HEK293 (cell line): ENCODE results near the gene ROM1.

ENCODE experiments used
- HIC1 ChIP-seq: fragments of 450-650 bp; formaldehyde crosslinking; IDR thresholded peaks from 2 replicates; pipeline ENCODE4 v1.5.1; 2016; ENCODE audit warnings: missing biosample characterization, missing genetic modification characterization
- HOXC10 ChIP-seq: sonication (generic); formaldehyde crosslinking; IDR thresholded peaks from 2 replicates; pipeline ENCODE4 v1.8.1; 2023; ENCODE audit warnings: mild to moderate bottlenecking, missing genetic modification reagents
- KLF1 ChIP-seq: fragments of 450-650 bp; formaldehyde crosslinking; IDR thresholded peaks from 2 replicates; pipeline ENCODE4 v1.5.1; 2016; ENCODE audit warnings: missing biosample characterization, missing genetic modification characterization
- KLF9 ChIP-seq: fragments of 450-650 bp; formaldehyde crosslinking; IDR thresholded peaks from 2 replicates; pipeline ENCODE4 v1.5.1; 2016; ENCODE audit warnings: missing biosample characterization, missing genetic modification characterization, low read depth
- PATZ1 ChIP-seq: fragments of 450-650 bp; formaldehyde crosslinking; IDR thresholded peaks from 2 replicates; pipeline ENCODE4 v1.5.1; 2016; ENCODE audit warnings: missing biosample characterization, missing genetic modification characterization
- PRDM1 ChIP-seq: fragments of 450-650 bp; formaldehyde crosslinking; IDR thresholded peaks from 2 replicates; pipeline ENCODE4; 2016; ENCODE audit warnings: missing biosample characterization, missing genetic modification characterization
- PRDM10 ChIP-seq: fragments of 450-650 bp; formaldehyde crosslinking; IDR thresholded peaks from 2 replicates; pipeline ENCODE4 v1.5.1; 2016; ENCODE audit warnings: missing biosample characterization, missing genetic modification characterization
- TRIM28 ChIP-seq: IDR thresholded peaks from 2 replicates; pipeline ENCODE4 v1.6.1; 2011; ENCODE audit warnings: low read length, control low read depth, borderline replicate concordance
- TSHZ1 ChIP-seq: fragments of 450-650 bp; formaldehyde crosslinking; IDR thresholded peaks from 2 replicates; pipeline ENCODE4 v1.5.1; 2016; ENCODE audit warnings: missing biosample characterization, missing genetic modification characterization, borderline replicate concordance
- ZBTB1 ChIP-seq: fragments of 450-650 bp; formaldehyde crosslinking; IDR thresholded peaks from 2 replicates; pipeline ENCODE4 v1.5.1; 2016; ENCODE audit warnings: missing biosample characterization, missing genetic modification characterization
- ZEB2 ChIP-seq: fragments of 450-650 bp; formaldehyde crosslinking; IDR thresholded peaks from 2 replicates; pipeline ENCODE4 v1.5.1; 2016; ENCODE audit warnings: missing biosample characterization, missing genetic modification characterization
- ZFP69B ChIP-seq: fragments of 450-650 bp; formaldehyde crosslinking; IDR thresholded peaks from 2 replicates; pipeline ENCODE4 v1.5.1; 2016; ENCODE audit warnings: missing biosample characterization, missing genetic modification characterization
- ZNF140 ChIP-seq: fragments of 450-650 bp; formaldehyde crosslinking; IDR thresholded peaks from 2 replicates; pipeline ENCODE4 v1.5.1; 2016; ENCODE audit warnings: missing biosample characterization, missing genetic modification characterization
- ZNF202 ChIP-seq: fragments of 450-650 bp; formaldehyde crosslinking; IDR thresholded peaks from 2 replicates; pipeline ENCODE4 v1.5.1; 2016; ENCODE audit warnings: missing biosample characterization, missing genetic modification characterization, borderline replicate concordance
- ZNF324 ChIP-seq: fragments of 450-650 bp; formaldehyde crosslinking; IDR thresholded peaks from 2 replicates; pipeline ENCODE4 v1.5.1; 2016; ENCODE audit warnings: missing biosample characterization, missing genetic modification characterization
- ZNF341 ChIP-seq: fragments of 450-650 bp; formaldehyde crosslinking; IDR thresholded peaks from 2 replicates; pipeline ENCODE4; 2016; ENCODE audit warnings: low read depth, missing biosample characterization, missing genetic modification characterization
- ZNF473 ChIP-seq: fragments of 450-650 bp; formaldehyde crosslinking; IDR thresholded peaks from 2 replicates; pipeline ENCODE4 v1.5.1; 2017; ENCODE audit warnings: missing biosample characterization, missing genetic modification characterization
- ZNF513 ChIP-seq: fragments of 450-650 bp; IDR thresholded peaks from 2 replicates; pipeline ENCODE4 v1.5.1; 2018; ENCODE audit warnings: missing biosample characterization, missing genetic modification characterization
- ZNF521 ChIP-seq: fragments of 450-650 bp; formaldehyde crosslinking; IDR thresholded peaks from 2 replicates; pipeline ENCODE4 v1.5.1; 2017; ENCODE audit warnings: missing biosample characterization, mild to moderate bottlenecking, missing genetic modification characterization
- ZNF600 ChIP-seq: fragments of 450-650 bp; formaldehyde crosslinking; IDR thresholded peaks from 2 replicates; pipeline ENCODE4 v1.5.1; 2016; ENCODE audit warnings: missing biosample characterization, missing genetic modification characterization
- ZNF629 ChIP-seq: fragments of 450-650 bp; formaldehyde crosslinking; IDR thresholded peaks from 2 replicates; pipeline ENCODE4 v1.5.1; 2017; ENCODE audit warnings: missing biosample characterization, missing genetic modification characterization
- ZNF692 ChIP-seq: fragments of 450-650 bp; formaldehyde crosslinking; IDR thresholded peaks from 2 replicates; pipeline ENCODE4 v1.5.1; 2016; ENCODE audit warnings: missing biosample characterization, missing genetic modification characterization
- ZNF76 ChIP-seq: fragments of 450-650 bp; formaldehyde crosslinking; IDR thresholded peaks from 2 replicates; pipeline ENCODE4; 2016; ENCODE audit warnings: low read depth, missing biosample characterization, missing genetic modification characterization, borderline replicate concordance
- ZNF777 ChIP-seq: fragments of 450-650 bp; formaldehyde crosslinking; IDR thresholded peaks from 2 replicates; pipeline ENCODE4 v1.5.1; 2017; ENCODE audit warnings: missing biosample characterization, missing genetic modification characterization, borderline replicate concordance

The ROM1 gene

GRCh38 chr11:62591448-62592145 is 21.5 kb upstream of the ROM1 start, which contains the start of gene TUT1 (continued):
- TF ChIP-seq TSHZ1 (tag by site-specific recombination) (peak; percentile 84), ZFP69B (tag by site-specific recombination) (peak; percentile 85), ZNF140 (tag by site-specific recombination) (no peak), KLF9 (peak; percentile 38; the same call in 1 of the 2 replicates), ZNF692 (tag by site-specific recombination) (peak; percentile 92), ZNF341 (tag by site-specific recombination) (peak; percentile 91), PRDM10 (peak; percentile 69), ZNF76 (peak; percentile 82), ZNF629 (tag by site-specific recombination) (peak; percentile 97), PATZ1 (tag by site-specific recombination) (peak; percentile 50), TRIM28 (peak; percentile 95), ZBTB1 (no peak), KLF1 (tag by site-specific recombination) (peak; percentile 24; the same call in 1 of the 2 replicates), ZNF521 (tag by site-specific recombination) (no peak), ZNF324 (peak; percentile 93), PRDM1 (tag by site-specific recombination) (no peak), ZNF777 (tag by site-specific recombination) (0 out of 2 replicates have a peak, but pooled peaks have one; percentile 23), ZNF600 (tag by site-specific recombination) (peak; percentile 97), HIC1 (tag by site-specific recombination) (peak; percentile 92; the same call in 1 of the 2 replicates), ZEB2 (tag by site-specific recombination) (peak; percentile 91), HOXC10 (CRISPR knock-in tag) (no peak), ZNF473 (tag by site-specific recombination) (no peak), ZNF513 (tag by site-specific recombination) (0 out of 2 replicates have a peak, but pooled peaks have one; percentile 26), ZNF202 (no peak)
